ENCODE results near the gene HCRT.

The HCRT gene

DNA sequence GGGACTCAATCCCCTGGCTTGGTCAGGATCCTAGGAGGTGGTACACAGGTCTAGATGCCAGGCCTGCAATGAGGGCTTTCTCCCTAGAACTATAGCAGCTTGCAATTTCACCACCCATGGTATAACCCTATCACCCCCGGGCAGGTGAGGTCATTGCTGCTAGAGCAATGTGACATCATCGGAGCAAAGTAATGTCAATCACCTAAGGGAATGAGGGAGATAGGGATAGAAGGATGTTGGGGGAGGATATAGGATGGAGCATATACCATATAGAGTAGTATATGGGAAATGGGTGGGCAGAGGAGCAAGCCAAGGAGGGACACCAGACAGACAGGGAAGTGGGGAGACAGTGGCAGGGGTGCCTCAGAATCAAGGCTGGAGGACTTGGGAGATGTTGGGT, 7.6 kb downstream of the HCRT start:
- H3K4me3 ChIP-seq (ENCODE audit: low read depth, low read length), result no peak overlapping the region
- H3K23ac ChIP-seq (ENCODE audit: low read length), result no peak overlapping the region
- H2BK12ac ChIP-seq (ENCODE audit: low read length), result no peak overlapping the region
- no peak overlapping the region for H2AFZ ChIP-seq (ENCODE audit: insufficient read depth, low read length, poor library complexity)
- no peak overlapping the region for H3K18ac ChIP-seq (ENCODE audit: low read length)
- H3K27ac ChIP-seq (ENCODE audit: low read depth, low read length), result no peak overlapping the region
- H3K4me2 ChIP-seq (ENCODE audit: low read length), result no peak overlapping the region
- H3K9me3 ChIP-seq (ENCODE audit: insufficient read depth, low read depth, low read length), result peaks cover 10% of the 10 kb centered on the region
- no peaks in the 10 kb centered on the region for H3K36me3 ChIP-seq (ENCODE audit: control insufficient read depth in 1 of 2, insufficient read depth in 2 of 2, low read length in 2 of 2)
- WGBS (ENCODE audit: extremely low coverage, insufficient coverage, insufficient read length), result no CpG with 5 or more reads among the region's 2 CpGs
- no peak overlapping the region for H3K9ac ChIP-seq (ENCODE audit: low read length)
- H3K4ac ChIP-seq (ENCODE audit: low read depth, low read length), result no peak overlapping the region
- no peak overlapping the region for H2BK120ac ChIP-seq (ENCODE audit: insufficient read depth, low read length, poor library complexity)
- H3K79me2 ChIP-seq (ENCODE audit: control insufficient read depth, insufficient read depth, low read length, poor library complexity), result no peaks in the 10 kb centered on the region
- peaks cover 3 to 13% of the 10 kb centered on the region in 2 experiments for H3K4me1 ChIP-seq (ENCODE audit: control insufficient read depth in 1 of 2, insufficient read depth in 2 of 2, low read length in 2 of 2)
- no peak overlapping the region for H4K8ac ChIP-seq (ENCODE audit: low read depth, low read length)
- peak in 1 of 2 donors; percentile 27 for DNase-seq
- no peak overlapping the region for H3K14ac ChIP-seq (ENCODE audit: low read length)
- peaks cover 23% of the 10 kb centered on the region for H3K27me3 ChIP-seq (ENCODE audit: insufficient read depth, low read length)
- no peak overlapping the region for H4K12ac ChIP-seq (ENCODE audit: low read depth, low read length)
- no peak overlapping the region for H4K91ac ChIP-seq (ENCODE audit: low read depth, low read length)
- H3K79me1 ChIP-seq (ENCODE audit: low read length), result no peaks in the 10 kb centered on the region
- H2AK5ac ChIP-seq (ENCODE audit: low read length), result no peak overlapping the region
- no peak overlapping the region for H2BK5ac ChIP-seq (ENCODE audit: low read depth, low read length, poor library complexity)

- H3K18ac ChIP-seq (ENCODE audit: low read length), result no peak overlapping the region
Measured at GRCh38 chr17:42174126-42174783, 11.0 kb downstream of the HCRT start.

DNA sequence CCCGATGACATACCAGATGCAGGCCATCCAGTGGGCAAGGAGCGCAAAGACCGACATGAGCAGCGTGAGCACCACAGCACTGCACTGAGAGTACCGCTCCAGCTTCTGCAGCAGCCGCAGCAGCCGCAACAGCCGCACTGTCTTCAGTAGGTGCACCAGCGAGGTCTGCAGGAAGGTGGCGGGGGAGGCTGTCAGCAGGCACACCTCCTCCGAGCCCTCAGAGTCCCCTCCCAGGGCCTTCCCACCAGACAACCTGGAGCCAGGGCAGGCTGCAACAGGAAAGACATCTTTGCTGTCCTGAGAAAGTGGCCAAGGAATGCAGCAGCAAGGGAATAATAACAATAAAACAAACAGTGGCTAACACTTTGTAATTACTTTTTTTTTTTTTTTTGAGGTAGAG, 13.4 kb downstream of the HCRT start:
- no CpG with 5 or more reads among the region's 11 CpGs for WGBS (ENCODE audit: extremely low coverage, insufficient coverage, insufficient read length)

More at GRCh38 chr17:42174126-42174783, 11.0 kb downstream of the HCRT start:
- Histone ChIP-seq H3K4me1 (ENCODE audit: control insufficient read depth in 1 of 2, insufficient read depth in 2 of 2, low read length in 2 of 2) (peaks cover 0 to 10% of the 10 kb centered on the region in 2 experiments), H2BK120ac (ENCODE audit: insufficient read depth, low read length, poor library complexity) (no peak overlapping the region), H3K4ac (ENCODE audit: low read depth, low read length) (no peak overlapping the region), H3K14ac (ENCODE audit: low read length) (no peak overlapping the region), H4K91ac (ENCODE audit: low read depth, low read length) (no peak overlapping the region), H4K8ac (ENCODE audit: low read depth, low read length) (no peak overlapping the region), H2AK5ac (ENCODE audit: low read length) (no peak overlapping the region), H2AFZ (ENCODE audit: insufficient read depth, low read length, poor library complexity) (no peak overlapping the region), H2BK5ac (ENCODE audit: low read depth, low read length, poor library complexity) (no peak overlapping the region), H3K79me1 (ENCODE audit: low read length) (no peaks in the 10 kb centered on the region), H2BK12ac (ENCODE audit: low read length) (no peak overlapping the region), H3K27ac (ENCODE audit: low read depth, low read length) (no peak overlapping the region), H3K27me3 (ENCODE audit: insufficient read depth, low read length) (no peaks in the 10 kb centered on the region), H4K12ac (ENCODE audit: low read depth, low read length) (no peak overlapping the region), H3K9me3 (ENCODE audit: insufficient read depth, low read depth, low read length) (peaks cover 4% of the 10 kb centered on the region), H3K4me2 (ENCODE audit: low read length) (no peak overlapping the region), H3K4me3 (ENCODE audit: low read depth, low read length) (peak overlapping the region; percentile 36), H3K79me2 (ENCODE audit: control insufficient read depth, insufficient read depth, low read length, poor library complexity) (no peaks in the 10 kb centered on the region), H3K36me3 (ENCODE audit: control insufficient read depth in 1 of 2, insufficient read depth in 2 of 2, low read length in 2 of 2) (no peaks in the 10 kb centered on the region), H3K23ac (ENCODE audit: low read length) (no peak overlapping the region), H3K9ac (ENCODE audit: low read length) (no peak overlapping the region)
- WGBS (ENCODE audit: extremely low coverage, insufficient coverage, insufficient read length), result no CpG with 5 or more reads among the region's 14 CpGs
- DNase-seq, result no peak

DNA sequence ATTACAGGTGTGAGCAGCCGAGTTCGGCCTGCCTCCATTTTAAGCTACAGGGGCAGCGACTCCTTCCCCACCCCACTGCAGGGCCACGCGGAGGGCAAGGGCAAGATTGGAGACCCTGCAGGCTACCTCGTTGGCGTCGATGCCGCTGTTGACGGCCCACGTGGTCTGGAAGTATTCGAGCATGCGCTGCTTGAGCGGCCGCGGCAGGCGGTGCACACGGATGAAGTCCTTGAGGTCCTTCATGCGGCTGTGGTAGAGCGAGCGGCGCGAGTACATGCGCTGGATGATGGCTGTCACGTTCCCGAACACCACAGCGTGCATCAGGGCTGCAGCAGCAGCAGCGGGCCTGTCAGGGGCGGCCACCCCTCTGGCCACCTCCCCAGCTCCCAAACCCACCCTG, 15.9 kb downstream of the HCRT start:
- Histone ChIP-seq H3K4me1 (ENCODE audit: control insufficient read depth in 1 of 2, insufficient read depth in 2 of 2, low read length in 2 of 2) (peaks cover 0 to 10% of the 10 kb centered on the region in 2 experiments), H3K18ac (ENCODE audit: low read length) (no peak overlapping the region), H2BK5ac (ENCODE audit: low read depth, low read length, poor library complexity) (no peak overlapping the region), H2BK120ac (ENCODE audit: insufficient read depth, low read length, poor library complexity) (no peak overlapping the region), H4K8ac (ENCODE audit: low read depth, low read length) (no peak overlapping the region), H3K9ac (ENCODE audit: low read length) (no peak overlapping the region), H3K9me3 (ENCODE audit: insufficient read depth, low read depth, low read length) (peaks cover 5% of the 10 kb centered on the region), H3K27me3 (ENCODE audit: insufficient read depth, low read length) (no peaks in the 10 kb centered on the region), H3K4ac (ENCODE audit: low read depth, low read length) (no peak overlapping the region), H3K4me2 (ENCODE audit: low read length) (no peak overlapping the region), H2AFZ (ENCODE audit: insufficient read depth, low read length, poor library complexity) (no peak overlapping the region), H4K12ac (ENCODE audit: low read depth, low read length) (no peak overlapping the region), H3K4me3 (ENCODE audit: low read depth, low read length) (no peak overlapping the region), H3K27ac (ENCODE audit: low read depth, low read length) (no peak overlapping the region), H3K36me3 (ENCODE audit: control insufficient read depth in 1 of 2, insufficient read depth in 2 of 2, low read length in 2 of 2) (no peaks in the 10 kb centered on the region), H4K91ac (ENCODE audit: low read depth, low read length) (no peak overlapping the region), H2AK5ac (ENCODE audit: low read length) (no peak overlapping the region), H3K79me1 (ENCODE audit: low read length) (no peaks in the 10 kb centered on the region), H3K23ac (ENCODE audit: low read length) (no peak overlapping the region), H3K79me2 (ENCODE audit: control insufficient read depth, insufficient read depth, low read length, poor library complexity) (no peaks in the 10 kb centered on the region), H2BK12ac (ENCODE audit: low read length) (no peak overlapping the region), H3K14ac (ENCODE audit: low read length) (no peak overlapping the region)
- DNase-seq, result no peak
- no CpG with 5 or more reads among the region's 29 CpGs for WGBS (ENCODE audit: extremely low coverage, insufficient coverage, insufficient read length)

More for the DNA sequence above, 13.4 kb downstream of the HCRT start:
- H3K79me2 ChIP-seq (ENCODE audit: control insufficient read depth, insufficient read depth, low read length, poor library complexity), result no peaks in the 10 kb centered on the region
- peaks cover 0 to 10% of the 10 kb centered on the region in 2 experiments for H3K4me1 ChIP-seq (ENCODE audit: control insufficient read depth in 1 of 2, insufficient read depth in 2 of 2, low read length in 2 of 2)
- H3K23ac ChIP-seq (ENCODE audit: low read length), result no peak overlapping the region
- no peaks in the 10 kb centered on the region for H3K36me3 ChIP-seq (ENCODE audit: control insufficient read depth in 1 of 2, insufficient read depth in 2 of 2, low read length in 2 of 2)
- no peak overlapping the region for H2AFZ ChIP-seq (ENCODE audit: insufficient read depth, low read length, poor library complexity)
- H2BK120ac ChIP-seq (ENCODE audit: insufficient read depth, low read length, poor library complexity), result no peak overlapping the region
- no peak overlapping the region for H4K8ac ChIP-seq (ENCODE audit: low read depth, low read length)
- H4K12ac ChIP-seq (ENCODE audit: low read depth, low read length), result no peak overlapping the region
- H3K79me1 ChIP-seq (ENCODE audit: low read length), result no peaks in the 10 kb centered on the region
- H2BK12ac ChIP-seq (ENCODE audit: low read length), result no peak overlapping the region
- DNase-seq, result no peak
- H2BK5ac ChIP-seq (ENCODE audit: low read depth, low read length, poor library complexity), result no peak overlapping the region
- H3K9me3 ChIP-seq (ENCODE audit: insufficient read depth, low read depth, low read length), result peaks cover 2% of the 10 kb centered on the region
- no peak overlapping the region for H3K4me3 ChIP-seq (ENCODE audit: low read depth, low read length)
- no peak overlapping the region for H3K27ac ChIP-seq (ENCODE audit: low read depth, low read length)
- no peak overlapping the region for H3K14ac ChIP-seq (ENCODE audit: low read length)
- no peak overlapping the region for H3K9ac ChIP-seq (ENCODE audit: low read length)
- no peak overlapping the region for H3K4ac ChIP-seq (ENCODE audit: low read depth, low read length)
- H2AK5ac ChIP-seq (ENCODE audit: low read length), result no peak overlapping the region
- no peaks in the 10 kb centered on the region for H3K27me3 ChIP-seq (ENCODE audit: insufficient read depth, low read length)
- no peak overlapping the region for H3K4me2 ChIP-seq (ENCODE audit: low read length)
- no peak overlapping the region for H4K91ac ChIP-seq (ENCODE audit: low read depth, low read length)
- no peak overlapping the region for H3K18ac ChIP-seq (ENCODE audit: low read length)
